ENCODE results near the gene DMXL1.
A peak's percentile ranks its signal among the peaks of the same experiment; 100 is the strongest.

The DMXL1 gene

DNA sequence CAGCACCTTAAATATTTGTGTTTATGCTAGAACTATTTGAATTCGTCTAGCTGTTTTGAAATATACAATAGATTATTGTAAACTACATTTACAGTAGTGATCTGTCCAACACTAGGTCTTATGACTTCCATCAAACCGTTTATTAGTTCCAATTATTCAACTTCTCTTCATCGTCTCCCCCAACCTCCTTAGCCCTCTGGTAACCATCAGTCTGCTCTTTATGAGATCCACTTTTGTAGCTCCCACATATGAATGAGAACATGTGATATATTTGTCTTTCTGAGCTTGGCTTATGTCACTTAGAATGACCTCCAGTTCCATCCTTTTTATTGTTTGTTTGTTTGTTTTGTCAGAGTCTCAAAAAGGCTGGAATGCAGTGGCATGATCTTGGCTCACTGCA is 11.8 kb downstream of the DMXL1 start:
- no peak for DNase-seq (ENCODE audit: low read depth)
- no peak overlapping the region for H3K4me3 ChIP-seq (ENCODE audit: low read depth, low read length)
- TF ChIP-seq, protein P1, sequence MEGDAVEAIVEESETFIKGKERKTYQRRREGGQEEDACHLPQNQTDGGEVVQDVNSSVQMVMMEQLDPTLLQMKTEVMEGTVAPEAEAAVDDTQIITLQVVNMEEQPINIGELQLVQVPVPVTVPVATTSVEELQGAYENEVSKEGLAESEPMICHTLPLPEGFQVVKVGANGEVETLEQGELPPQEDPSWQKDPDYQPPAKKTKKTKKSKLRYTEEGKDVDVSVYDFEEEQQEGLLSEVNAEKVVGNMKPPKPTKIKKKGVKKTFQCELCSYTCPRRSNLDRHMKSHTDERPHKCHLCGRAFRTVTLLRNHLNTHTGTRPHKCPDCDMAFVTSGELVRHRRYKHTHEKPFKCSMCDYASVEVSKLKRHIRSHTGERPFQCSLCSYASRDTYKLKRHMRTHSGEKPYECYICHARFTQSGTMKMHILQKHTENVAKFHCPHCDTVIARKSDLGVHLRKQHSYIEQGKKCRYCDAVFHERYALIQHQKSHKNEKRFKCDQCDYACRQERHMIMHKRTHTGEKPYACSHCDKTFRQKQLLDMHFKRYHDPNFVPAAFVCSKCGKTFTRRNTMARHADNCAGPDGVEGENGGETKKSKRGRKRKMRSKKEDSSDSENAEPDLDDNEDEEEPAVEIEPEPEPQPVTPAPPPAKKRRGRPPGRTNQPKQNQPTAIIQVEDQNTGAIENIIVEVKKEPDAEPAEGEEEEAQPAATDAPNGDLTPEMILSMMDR (IDR thresholded peaks at IDR 0.05; ENCODE audit: insufficient read depth, low read depth, low read length, missing control alignments): no peak

DNA sequence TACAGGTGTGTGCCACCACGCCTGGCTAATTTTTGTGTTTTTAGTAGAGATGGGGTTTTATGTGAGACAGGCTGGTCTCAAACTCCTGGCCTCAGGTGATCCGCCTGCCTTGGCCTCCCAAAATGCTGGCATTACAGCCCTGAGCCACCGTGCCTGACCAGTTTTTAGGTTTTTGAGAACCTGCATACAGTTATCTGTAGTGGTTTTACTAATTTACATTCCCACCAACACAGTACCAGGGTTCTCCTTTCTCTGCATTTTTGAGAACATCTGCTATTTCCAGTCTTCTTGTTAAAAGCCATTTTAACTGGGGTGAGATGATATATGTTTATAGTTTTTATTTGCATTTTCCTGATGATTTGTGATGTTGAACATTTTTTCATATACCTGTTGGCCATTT is 12.8 kb downstream of the DMXL1 start:
- TF ChIP-seq, protein P1 (IDR thresholded peaks at IDR 0.05; ENCODE audit: insufficient read depth, low read depth, low read length, missing control alignments): no peak
- no peak overlapping the region for H3K4me3 ChIP-seq (ENCODE audit: low read depth, low read length)
- peak; percentile 24 for DNase-seq (ENCODE audit: low read depth)

DNA sequence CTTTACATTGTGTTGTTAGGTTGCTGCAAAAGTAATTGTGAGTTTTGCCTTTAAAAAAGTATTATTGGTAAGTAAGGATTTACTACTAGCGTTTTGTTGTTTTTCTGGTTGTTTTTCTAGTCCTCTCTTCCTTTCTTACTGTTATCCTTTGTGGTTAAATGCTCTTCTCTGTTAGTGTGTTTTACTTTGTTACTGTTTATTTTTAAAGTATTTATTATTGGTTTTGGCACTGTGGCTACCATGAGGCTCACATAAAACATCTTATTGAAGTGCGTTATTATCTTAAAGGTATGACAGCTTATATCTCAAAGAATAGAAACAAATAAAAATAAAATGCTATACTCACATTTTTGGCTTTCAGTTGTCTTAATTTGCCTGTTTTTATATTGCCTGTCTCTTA is 17.6 kb downstream of the DMXL1 start:
- H3K4me3 ChIP-seq (ENCODE audit: low read depth, low read length): no peak overlapping the region
- TF ChIP-seq, protein P1 (IDR thresholded peaks at IDR 0.05; ENCODE audit: insufficient read depth, low read depth, low read length, missing control alignments): no peak
- no peak for DNase-seq (ENCODE audit: low read depth)

DNA sequence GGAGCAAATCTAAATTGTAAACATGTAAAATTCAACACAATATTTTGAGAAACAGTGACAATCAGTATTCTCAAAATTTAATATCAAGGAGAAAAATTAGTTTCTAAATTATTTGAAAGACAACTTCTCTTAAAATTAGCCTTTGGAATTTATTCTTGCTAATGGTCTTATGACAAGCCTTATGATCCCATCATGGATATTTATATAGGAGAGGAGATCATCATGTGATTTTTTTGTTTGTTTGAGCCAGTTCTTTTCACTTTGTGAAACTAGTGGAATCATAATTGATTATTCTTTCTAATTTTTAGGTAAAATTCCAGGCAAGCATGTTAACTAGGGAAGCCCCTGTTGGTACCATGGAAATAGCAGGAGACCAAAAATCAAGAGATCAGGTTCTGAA is 24.7 kb downstream of the DMXL1 start:
- no peak for DNase-seq (ENCODE audit: low read depth)

DNA sequence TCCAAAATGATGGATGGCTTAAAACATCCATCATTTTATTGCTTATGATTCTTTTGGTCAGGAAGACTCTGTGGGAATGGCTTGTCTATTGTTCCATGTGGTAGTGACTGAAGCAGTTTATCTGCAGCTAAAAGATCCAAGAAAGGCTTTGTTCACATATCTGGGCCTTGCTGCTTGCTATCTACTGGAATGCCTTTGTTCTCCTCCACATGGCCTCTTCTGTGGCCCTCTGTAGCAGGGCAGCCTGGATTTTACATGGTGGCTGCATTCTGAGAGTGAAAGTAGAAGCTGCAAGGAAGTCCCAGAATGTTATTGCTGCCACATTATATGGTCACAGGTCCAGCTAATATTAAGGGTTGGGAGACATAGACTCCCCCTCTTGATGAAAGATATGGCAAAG is 35.1 kb downstream of the DMXL1 start:
- no peak overlapping the region for H3K4me3 ChIP-seq (ENCODE audit: low read depth, low read length)
- TF ChIP-seq, protein P1 (IDR thresholded peaks at IDR 0.05; ENCODE audit: insufficient read depth, low read depth, low read length, missing control alignments): no peak
- peak; percentile 4 for DNase-seq (ENCODE audit: low read depth)

More for the DNA sequence above, 24.7 kb downstream of the DMXL1 start:
- no peak overlapping the region for H3K4me3 ChIP-seq (ENCODE audit: low read depth, low read length)
- TF ChIP-seq, protein P1 (IDR thresholded peaks at IDR 0.05; ENCODE audit: insufficient read depth, low read depth, low read length, missing control alignments): no peak

DNA sequence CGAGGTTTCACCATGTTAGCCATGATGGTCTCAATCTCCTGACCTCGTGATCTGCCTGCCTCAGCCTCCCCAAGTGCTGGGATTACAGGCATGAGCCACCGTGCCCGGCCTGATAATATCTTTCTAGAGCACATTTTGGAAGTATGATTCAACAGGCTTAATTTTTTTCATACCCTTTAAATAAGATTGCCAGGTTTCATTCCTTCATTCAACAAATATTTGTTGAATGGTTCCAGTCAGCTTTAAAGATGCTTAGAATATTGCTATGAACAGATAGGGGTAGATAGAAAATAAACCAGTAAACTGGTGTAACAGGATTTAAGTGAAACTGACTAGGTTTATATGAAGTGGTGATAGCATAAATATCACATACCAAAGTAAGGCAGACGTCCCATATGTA is 41.3 kb downstream of the DMXL1 start:
- TF ChIP-seq, protein P1 (IDR thresholded peaks at IDR 0.05; ENCODE audit: insufficient read depth, low read depth, low read length, missing control alignments): no peak
- no peak for DNase-seq (ENCODE audit: low read depth)
- no peak overlapping the region for H3K4me3 ChIP-seq (ENCODE audit: low read depth, low read length)

DNA sequence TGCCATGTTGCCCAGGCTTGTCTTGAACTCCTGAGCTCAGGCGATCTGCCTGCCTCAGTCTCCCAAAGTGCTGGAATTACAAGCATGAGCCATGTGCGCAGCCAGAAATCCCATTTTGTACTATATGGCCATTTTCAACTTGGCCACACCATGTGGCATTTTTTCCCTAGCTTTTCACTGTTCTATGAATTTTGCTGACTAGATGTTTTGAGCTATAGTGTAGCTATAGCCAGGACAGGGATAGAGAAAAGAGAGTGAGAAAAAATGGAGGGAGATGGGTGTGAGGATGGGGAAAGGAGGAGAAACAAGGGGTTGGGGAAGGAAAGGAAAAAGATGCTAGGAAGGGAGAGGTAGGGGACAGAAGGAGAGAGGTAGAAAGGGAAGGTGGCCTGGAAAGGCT is 46.4 kb downstream of the DMXL1 start:
- no peak for DNase-seq (ENCODE audit: low read depth)
- H3K4me3 ChIP-seq (ENCODE audit: low read depth, low read length): no peak overlapping the region
- TF ChIP-seq, protein P1 (IDR thresholded peaks at IDR 0.05; ENCODE audit: insufficient read depth, low read depth, low read length, missing control alignments): no peak
